Muscle of leg (tissue), 11 donors: ENCODE measurements around the gene MSANTD2. TPM values are rescaled to one million over a fixed set of nuclear protein-coding genes. Genes with fewer than 3 reads are reported as not detected.

ENCODE experiments used
- DNase-seq: peaks from one replicate; pipeline ENCODE4 v3.0.0; 2013
- H3K27ac ChIP-seq: one replicate; pipeline ENCODE4 v1.5.1; 2013; ENCODE audit warnings: mild to moderate bottlenecking, low read length, control low read depth
- H3K27me3 ChIP-seq: one replicate; pipeline ENCODE4 v1.6.1; 2013; ENCODE audit warnings: low read length; ENCODE audit not compliant: control insufficient read depth, insufficient read depth
- H3K36me3 ChIP-seq: one replicate; pipeline ENCODE4 v1.6.1; 2013; ENCODE audit warnings: low read length; ENCODE audit not compliant: control insufficient read depth, insufficient read depth
- H3K4me1 ChIP-seq: one replicate; pipeline ENCODE4 v1.6.1; 2013; ENCODE audit warnings: low read length; ENCODE audit not compliant: control insufficient read depth, insufficient read depth
- H3K4me3 ChIP-seq: one replicate; pipeline ENCODE4 v1.5.1; 2013; ENCODE audit warnings: low read length, control low read depth
- H3K9me3 ChIP-seq: replicated peaks from 2 replicates; pipeline ENCODE4 v1.6.1; 2013; ENCODE audit warnings: low read depth, low read length; ENCODE audit not compliant: control insufficient read depth
- WGBS: methylation state at CpG from one replicate; pipeline ENCODE4 v1.1.5; 2013; ENCODE audit warnings: missing lambda C conversion rate; ENCODE audit not compliant: insufficient coverage; 5-methylcytosine and 5-hydroxymethylcytosine counted together
- polyA plus RNA-seq, 8 donors: library from polyadenylated mRNA; unstranded; fragments of 120-200 nt; gene quantifications; one replicate each; pipeline versions ENCODE4 v1.2.1 to v1.2.3, GENCODE V29; 2013; ENCODE audit warnings: inconsistent platforms in 1 of 8, low replicate concordance in 1 of 8; ENCODE audit not compliant: insufficient read length in 8 of 8, insufficient read depth in 1 of 8
- total RNA-seq: library from RNA; stranded (reverse); fragments of 120-200 nt; gene quantifications from one replicate; pipeline ENCODE4 v1.2.4, GENCODE V29; 2013

Gene MSANTD2
- total and polyA plus RNA-seq, 9 donors, result 11.5 to 18.7 (median 13.4) TPM

DNA sequence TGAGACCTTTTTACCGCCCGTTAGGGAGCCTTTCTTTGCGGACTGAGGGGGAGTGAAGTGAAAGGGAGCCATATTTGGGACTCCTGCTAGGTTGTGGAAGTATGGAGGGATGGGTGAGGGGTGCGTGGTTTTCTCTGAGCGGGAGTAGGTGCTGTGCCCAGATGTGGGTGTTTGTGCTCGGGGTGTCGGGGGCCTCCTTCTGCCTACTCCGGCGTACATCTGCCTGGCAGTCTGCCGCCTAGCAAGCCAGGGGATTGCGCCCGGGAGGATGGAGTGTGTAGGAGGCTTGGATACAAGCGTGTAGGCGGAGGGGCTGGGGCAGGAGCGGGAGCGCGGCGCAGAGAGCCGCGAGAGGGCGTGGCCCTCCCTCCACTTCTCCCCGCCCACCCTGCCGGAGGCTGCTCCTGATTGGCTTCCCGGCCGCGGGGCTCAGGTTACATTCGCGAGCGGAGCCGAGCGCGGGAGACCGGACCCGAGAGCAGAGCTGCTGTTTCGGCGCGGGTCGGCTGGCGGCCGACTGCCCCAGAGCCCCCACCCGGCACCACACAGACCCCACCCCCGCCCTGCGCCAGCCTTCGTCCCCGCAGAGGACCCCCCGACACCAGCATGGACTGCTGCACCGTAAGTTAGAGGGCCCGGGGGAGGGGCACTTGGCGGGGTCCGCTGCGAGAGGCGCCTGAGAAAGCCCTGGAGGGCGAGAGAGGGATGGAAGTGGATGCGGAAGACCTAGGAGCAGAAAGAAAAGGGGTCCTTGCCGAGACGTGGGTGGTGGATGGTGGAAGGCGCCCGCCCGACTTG is 60.5 kb downstream of the MSANTD2 start, which contains the start of gene NRGN:
Gene NRGN, plus strand, starts transcription at position 464 of the 798 bp plus-strand sequence. Its CDS starts 143 bp downstream, at position 607.
- Histone ChIP-seq H3K27ac (no peak within 1 kb of the TSS), H3K4me1 (peaks cover 25% of the 10 kb centered on the region), H3K9me3 (no peaks in the 10 kb centered on the region), H3K36me3 (no peaks in the 10 kb centered on the region), H3K27me3 (peaks cover 73% of the 10 kb centered on the region), H3K4me3 (peak within 1 kb of the TSS; percentile 50)
- WGBS, result under 1% methylated on average over 36 of the region's 59 CpGs
- DNase-seq, result peak; percentile 96

DNA sequence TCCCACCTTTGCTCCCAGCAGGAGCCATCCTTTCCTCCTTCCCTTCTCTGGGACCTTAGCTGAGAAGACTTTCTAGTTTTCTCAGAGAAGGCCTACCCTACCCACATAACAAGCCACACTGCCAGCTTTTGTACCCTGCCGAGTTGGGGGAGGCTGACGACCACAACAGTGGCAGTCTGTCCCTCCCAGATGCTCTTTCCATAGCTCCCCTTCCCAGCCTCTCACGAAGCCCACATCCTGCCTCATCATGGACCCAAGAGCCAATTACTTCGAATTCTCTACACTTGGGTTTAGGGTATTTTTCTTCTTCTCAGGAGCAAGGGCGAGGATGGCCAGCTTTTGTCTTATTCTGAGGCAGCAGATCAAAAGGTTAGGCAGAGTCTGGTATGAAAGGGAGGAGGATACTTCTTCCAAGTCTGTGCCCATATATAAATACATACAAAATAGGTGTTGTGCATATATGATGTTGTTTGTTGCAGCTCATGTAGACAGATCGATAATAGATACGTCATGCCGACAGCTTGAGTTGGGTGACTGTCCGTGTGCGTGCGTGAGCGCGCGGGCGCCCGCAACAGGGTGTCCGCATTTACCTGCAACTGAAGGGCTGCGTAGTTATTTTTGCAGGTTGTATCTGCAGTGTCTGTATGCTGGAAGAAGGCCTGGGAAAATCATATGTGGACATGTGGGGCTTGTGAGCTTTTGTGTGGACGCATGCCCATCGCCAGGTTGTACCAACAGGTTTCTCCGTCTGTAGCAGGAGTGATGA is 61.3 kb downstream of the MSANTD2 start:
- no peak for DNase-seq
- Histone ChIP-seq H3K4me1 (peaks cover 25% of the 10 kb centered on the region), H3K27ac (no peak overlapping the region), H3K4me3 (peak overlapping the region; percentile 50), H3K27me3 (peaks cover 69% of the 10 kb centered on the region), H3K36me3 (no peaks in the 10 kb centered on the region), H3K9me3 (no peaks in the 10 kb centered on the region)
- 42% methylated on average over 17 of the region's 21 CpGs for WGBS

DNA sequence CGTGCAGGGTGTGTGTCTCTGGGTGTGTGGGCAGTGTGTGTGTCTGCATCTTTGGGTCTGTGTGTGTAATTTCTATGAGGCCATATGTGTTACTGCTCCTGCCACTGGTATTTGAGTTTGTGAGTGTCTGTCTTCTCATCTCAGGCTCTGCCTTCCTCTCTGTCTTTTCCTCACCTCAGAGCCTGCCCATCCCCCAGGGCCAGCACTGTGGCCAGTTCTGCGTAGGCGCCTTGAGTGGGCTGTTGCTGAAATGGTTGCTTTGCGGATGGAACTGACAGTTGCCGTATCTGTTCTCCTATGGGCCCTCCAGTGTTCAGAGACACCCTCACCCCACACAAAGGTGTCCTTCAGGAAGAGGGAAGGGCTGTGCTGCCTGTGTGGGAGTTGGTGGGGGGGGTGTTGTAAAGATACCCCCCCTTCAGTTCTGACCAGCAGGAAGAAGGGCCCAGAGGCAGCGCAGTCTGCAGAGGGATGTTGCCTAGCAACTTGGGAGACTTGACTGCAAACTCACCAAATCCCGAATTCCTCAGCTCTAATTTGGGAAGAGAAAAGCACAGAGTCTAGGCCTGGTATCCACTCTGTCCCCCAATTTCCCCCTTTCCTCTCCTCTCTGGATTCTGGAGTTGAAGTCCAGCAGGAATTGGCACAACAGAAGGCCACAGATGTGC is 62.4 kb downstream of the MSANTD2 start:
- DNase-seq, result peak; percentile 49
- Histone ChIP-seq H3K9me3 (no peaks in the 10 kb centered on the region), H3K4me3 (no peak overlapping the region), H3K36me3 (no peaks in the 10 kb centered on the region), H3K27ac (no peak overlapping the region), H3K27me3 (peaks cover 59% of the 10 kb centered on the region), H3K4me1 (peaks cover 25% of the 10 kb centered on the region)
- WGBS, result 31% methylated on average over 3 of the region's 7 CpGs

- 57% methylated on average over 1 of the region's 3 CpGs for WGBS
- no peaks in the 10 kb centered on the region for H3K36me3 ChIP-seq
- no peak overlapping the region for H3K27ac ChIP-seq
- H3K4me3 ChIP-seq, result no peak overlapping the region
- peaks cover 25% of the 10 kb centered on the region for H3K4me1 ChIP-seq
- no peaks in the 10 kb centered on the region for H3K9me3 ChIP-seq
- peak; percentile 39 for DNase-seq
- H3K27me3 ChIP-seq, result peaks cover 50% of the 10 kb centered on the region
Observed at GRCh38 chr11:124736736-124737135, 63.5 kb downstream of the MSANTD2 start.

DNA sequence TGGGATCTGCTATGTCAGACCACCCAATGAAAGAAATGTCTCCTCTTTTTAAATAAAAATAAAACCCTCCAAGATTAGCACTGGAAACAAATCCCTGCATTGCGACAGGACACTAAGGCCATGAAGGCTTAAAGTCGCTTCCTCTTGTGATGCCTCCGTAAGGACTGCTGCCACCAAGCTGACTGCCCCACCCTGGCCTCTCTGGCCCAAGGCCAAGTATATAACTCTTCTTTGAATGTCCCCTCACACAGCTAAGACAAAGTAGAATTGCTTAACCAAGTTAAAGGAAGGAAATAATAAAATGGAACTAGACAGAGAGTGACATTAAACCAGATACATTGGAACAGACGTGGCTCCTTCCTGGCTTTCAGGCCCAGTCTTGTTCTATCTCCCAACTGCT is 68.0 kb downstream of the MSANTD2 start:
- 65% methylated on average over 2 of the region's 4 CpGs for WGBS
- H3K9me3 ChIP-seq, result no peaks in the 10 kb centered on the region
- H3K4me3 ChIP-seq, result no peak overlapping the region
- no peaks in the 10 kb centered on the region for H3K36me3 ChIP-seq
- peaks cover 23% of the 10 kb centered on the region for H3K27me3 ChIP-seq
- no peak overlapping the region for H3K27ac ChIP-seq
- H3K4me1 ChIP-seq, result no peaks in the 10 kb centered on the region
- DNase-seq, result no peak

DNA sequence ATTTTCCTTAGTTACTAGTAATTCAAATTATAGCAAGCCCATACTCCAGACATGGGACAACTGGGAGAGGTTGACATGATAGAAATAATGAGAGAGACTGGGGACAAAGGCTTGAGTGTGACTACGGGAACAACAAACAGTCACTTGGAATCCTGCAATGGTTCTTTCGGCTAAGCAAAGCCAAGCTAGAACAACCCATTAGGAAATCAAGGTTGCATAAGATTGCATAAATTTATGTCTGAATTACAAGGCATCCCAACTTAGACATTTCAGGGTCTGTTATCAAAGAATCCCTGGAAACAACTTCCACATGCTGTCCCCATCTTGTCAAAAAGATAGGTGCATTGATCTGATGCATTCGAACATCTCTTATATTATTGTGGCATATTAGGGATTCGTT is 70.6 kb downstream of the MSANTD2 start:
- no peak for DNase-seq

DNA sequence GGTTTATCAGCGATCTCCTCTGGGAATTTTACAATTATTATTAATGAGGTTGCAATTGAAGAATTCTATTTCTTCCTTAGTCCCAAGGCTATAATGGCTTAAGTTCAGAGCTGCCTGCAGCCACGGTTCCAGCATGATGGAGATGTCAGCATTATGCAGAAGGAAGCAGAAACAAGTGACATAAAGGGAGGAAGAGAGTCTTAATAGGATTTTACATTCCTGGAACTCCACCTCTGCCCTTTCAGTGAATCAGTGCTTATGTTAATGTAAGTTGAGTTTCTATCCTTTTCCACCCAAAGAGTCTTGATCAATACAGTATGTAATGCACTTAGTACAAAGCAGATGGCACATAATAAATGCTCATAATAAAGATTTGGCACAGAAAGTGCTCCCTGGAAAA is 72.1 kb downstream of the MSANTD2 start:
- DNase-seq, result no peak
- H3K27me3 ChIP-seq, result peaks cover 40% of the 10 kb centered on the region
- no peak overlapping the region for H3K27ac ChIP-seq
- no peaks in the 10 kb centered on the region for H3K36me3 ChIP-seq
- peaks cover 6% of the 10 kb centered on the region for H3K4me1 ChIP-seq
- no peaks in the 10 kb centered on the region for H3K9me3 ChIP-seq
- no peak overlapping the region for H3K4me3 ChIP-seq
- no CpG with 5 or more reads among the region's 2 CpGs for WGBS

More for the DNA sequence above, 70.6 kb downstream of the MSANTD2 start:
- no peaks in the 10 kb centered on the region for H3K36me3 ChIP-seq
- no peak overlapping the region for H3K27ac ChIP-seq
- H3K4me3 ChIP-seq, result no peak overlapping the region
- H3K27me3 ChIP-seq, result peaks cover 29% of the 10 kb centered on the region
- H3K4me1 ChIP-seq, result peaks cover 6% of the 10 kb centered on the region
- 86% methylated on average over 1 of the region's 4 CpGs for WGBS
- no peaks in the 10 kb centered on the region for H3K9me3 ChIP-seq

- no peaks in the 10 kb centered on the region for H3K36me3 ChIP-seq
- DNase-seq, result no peak
- WGBS, result 50% methylated on average over 3 of the region's 4 CpGs
- no peaks in the 10 kb centered on the region for H3K9me3 ChIP-seq
- H3K27ac ChIP-seq, result no peak overlapping the region
- peaks cover 6% of the 10 kb centered on the region for H3K4me1 ChIP-seq
- no peak overlapping the region for H3K4me3 ChIP-seq
- H3K27me3 ChIP-seq, result peaks cover 46% of the 10 kb centered on the region
Observed at GRCh38 chr11:124727474-124727873, 72.7 kb downstream of the MSANTD2 start.

GRCh38 chr11:124725719-124726105 is 74.5 kb downstream of the MSANTD2 start:
- Histone ChIP-seq H3K27ac (no peak overlapping the region), H3K27me3 (peaks cover 62% of the 10 kb centered on the region), H3K4me3 (no peak overlapping the region), H3K4me1 (peaks cover 6% of the 10 kb centered on the region), H3K9me3 (no peaks in the 10 kb centered on the region), H3K36me3 (no peaks in the 10 kb centered on the region)
- WGBS, result 13% methylated on average over 6 of the region's 6 CpGs
- DNase-seq, result no peak
